BLaER1 treated with 17β-estradiol and CSF1 and Interleukin-3, amounts not matched to agents 10 nM and 100 nM (cell line): Measurements from ENCODE around the gene TRPM6.

Experiments
- H3K27ac ChIP-seq, 11 experiments: shearing (Covaris generic); formaldehyde crosslinking; 2 replicates each; pipeline ENCODE4 v1.8.1; 2022
- H3K27me3 ChIP-seq, 11 experiments: shearing (Covaris generic); formaldehyde crosslinking; 2 replicates each; pipeline ENCODE4 v1.8.1; 2022
- H3K36me3 ChIP-seq, 11 experiments: shearing (Covaris generic); formaldehyde crosslinking; 2 replicates each; pipeline ENCODE4 v1.8.1; 2022
- H3K4me1 ChIP-seq, 10 experiments: shearing (Covaris generic); formaldehyde crosslinking; 2 replicates each; pipeline ENCODE4 v1.8.1; 2022
- H3K4me2 ChIP-seq, 11 experiments: shearing (Covaris generic); formaldehyde crosslinking; 2 replicates each; pipeline ENCODE4 v1.8.1; 2022
- H3K4me3 ChIP-seq, 10 experiments: shearing (Covaris generic); formaldehyde crosslinking; 2 replicates each; pipeline ENCODE4 v1.8.1; 2022
- H3K9ac ChIP-seq, 11 experiments: shearing (Covaris generic); formaldehyde crosslinking; 2 replicates each; pipeline ENCODE4 v1.8.1; 2022
- H3K9me3 ChIP-seq, 11 experiments: shearing (Covaris generic); formaldehyde crosslinking; replicated peaks in 1 of 11; 2 replicates each; pipeline ENCODE4 v1.8.1; 2022
- H4K20me1 ChIP-seq, 11 experiments: shearing (Covaris generic); formaldehyde crosslinking; 2 replicates each; pipeline ENCODE4 v1.8.1; 2022
- Cebpa-rat ChIP-seq, 11 experiments: shearing (Covaris generic); IDR thresholded peaks; 2 replicates each; pipeline ENCODE4 v1.8.1; 2022

Gene TRPM6

GRCh38 chr9:74753650-74754049, 134.1 kb downstream of the TRPM6 start:
- Histone ChIP-seq H3K27me3 (no peaks in the 10 kb centered on the region), H3K36me3 (no peaks in the 10 kb centered on the region), H4K20me1 (no peaks in the 10 kb centered on the region), H3K4me3 (no peak overlapping the region), H3K4me2 (no peak overlapping the region), H3K9me3 (no peaks in the 10 kb centered on the region), H3K27ac (no peak overlapping the region), H3K9ac (no peak overlapping the region), H3K4me1 (no peaks in the 10 kb centered on the region)
- no peak for TF ChIP-seq Cebpa-rat (IDR thresholded peaks at IDR 0.05)

DNA sequence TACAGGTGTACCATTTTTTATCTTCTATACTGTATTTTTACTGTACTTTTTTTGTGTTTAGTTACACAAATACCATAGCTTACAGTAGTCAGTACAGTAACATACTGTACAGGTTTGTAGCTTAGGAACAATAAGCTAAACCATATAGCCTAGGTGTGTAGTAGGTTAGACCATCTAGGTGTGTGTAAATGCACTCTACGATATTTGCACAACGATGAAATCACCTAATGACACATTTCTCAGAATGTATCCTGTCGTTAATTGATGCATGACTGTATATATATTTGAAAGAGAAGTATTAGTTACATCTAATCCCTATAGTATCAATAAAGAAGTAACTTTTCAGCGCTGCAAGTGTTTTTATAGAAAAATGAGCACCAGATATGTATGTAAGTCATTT, 138.8 kb downstream of the TRPM6 start:
- no peak for TF ChIP-seq Cebpa-rat (IDR thresholded peaks at IDR 0.05)
- H3K4me1 ChIP-seq = no peaks in the 10 kb centered on the region
- no peaks in the 10 kb centered on the region for H3K9me3 ChIP-seq
- H3K4me3 ChIP-seq = no peak overlapping the region
- no peak overlapping the region for H3K9ac ChIP-seq
- no peaks in the 10 kb centered on the region for H4K20me1 ChIP-seq
- no peak overlapping the region for H3K4me2 ChIP-seq
- no peaks in the 10 kb centered on the region for H3K36me3 ChIP-seq
- H3K27ac ChIP-seq = no peak overlapping the region
- H3K27me3 ChIP-seq = no peaks in the 10 kb centered on the region

- Histone ChIP-seq H3K4me2 (no peak overlapping the region), H3K4me1 (no peaks in the 10 kb centered on the region), H3K36me3 (no peaks in the 10 kb centered on the region), H3K9ac (no peak overlapping the region), H3K27ac (no peak overlapping the region), H3K9me3 (no peaks in the 10 kb centered on the region), H3K4me3 (no peak overlapping the region), H3K27me3 (no peaks in the 10 kb centered on the region), H4K20me1 (no peaks in the 10 kb centered on the region)
- no peak for TF ChIP-seq Cebpa-rat (IDR thresholded peaks at IDR 0.05)
These were observed 144.7 kb downstream of the TRPM6 start for GRCh38 chr9:74742792-74743730.

DNA sequence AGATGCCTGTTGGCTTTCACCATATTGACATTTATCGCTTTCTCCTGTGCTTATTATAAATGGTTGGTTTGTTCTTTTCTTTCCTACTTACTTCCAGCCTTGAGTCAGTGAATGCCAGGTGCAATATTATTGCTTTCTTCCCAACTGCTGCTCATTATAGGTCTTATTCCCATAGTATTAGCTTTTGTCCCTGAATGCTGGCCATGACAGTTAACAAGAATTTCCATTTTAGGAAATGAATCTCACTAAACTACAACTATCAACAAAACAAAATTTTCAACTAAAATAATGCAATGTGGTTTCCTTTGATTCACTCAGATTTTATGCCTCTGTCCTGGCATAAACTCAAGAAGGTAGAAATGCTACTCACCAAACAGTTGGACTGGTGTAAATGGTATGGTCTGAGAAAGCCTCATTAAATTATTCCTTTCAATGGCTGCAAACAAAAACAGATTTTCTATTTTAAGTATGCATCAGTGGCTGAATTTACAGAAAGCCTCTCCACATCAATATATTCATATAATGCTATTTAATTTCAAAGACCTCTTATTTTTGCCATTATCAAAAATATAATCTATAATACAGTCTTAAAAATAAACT, 145.4 kb downstream of the TRPM6 start:
- no peak for TF ChIP-seq Cebpa-rat (IDR thresholded peaks at IDR 0.05)
- no peak overlapping the region for H3K4me2 ChIP-seq
- H3K4me1 ChIP-seq = no peaks in the 10 kb centered on the region

DNA sequence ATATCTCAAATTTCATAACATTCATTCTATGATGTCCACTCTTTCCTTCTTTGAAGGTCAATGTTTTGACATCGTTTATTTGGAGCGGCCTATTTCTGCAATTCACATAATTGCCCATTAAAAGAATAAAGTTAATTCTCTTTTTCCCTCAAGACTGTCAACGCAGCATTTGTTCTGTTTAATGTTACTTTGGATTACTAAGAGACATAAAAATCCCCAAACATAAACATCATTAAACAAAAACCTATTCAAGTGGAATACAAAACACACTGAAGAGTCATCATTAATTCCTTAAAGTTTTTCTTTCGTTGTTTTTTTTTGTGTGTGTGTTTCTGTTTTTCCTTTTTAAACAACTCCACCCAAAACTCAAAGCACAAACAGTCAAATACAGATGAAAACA, 151.1 kb downstream of the TRPM6 start:
- Histone ChIP-seq H3K4me3 (no peak overlapping the region), H3K36me3 (no peaks in the 10 kb centered on the region), H3K4me1 (no peaks in the 10 kb centered on the region), H4K20me1 (no peaks in the 10 kb centered on the region), H3K27ac (no peak overlapping the region), H3K9me3 (no peaks in the 10 kb centered on the region), H3K9ac (no peak overlapping the region), H3K4me2 (no peak overlapping the region), H3K27me3 (no peaks in the 10 kb centered on the region)
- TF ChIP-seq Cebpa-rat (IDR thresholded peaks at IDR 0.05) = no peak

More for the DNA sequence above, 145.4 kb downstream of the TRPM6 start:
- Histone ChIP-seq H3K4me3 (no peak overlapping the region), H3K27ac (no peak overlapping the region), H3K9me3 (no peaks in the 10 kb centered on the region), H3K36me3 (no peaks in the 10 kb centered on the region), H4K20me1 (no peaks in the 10 kb centered on the region), H3K9ac (no peak overlapping the region), H3K27me3 (no peaks in the 10 kb centered on the region)

DNA sequence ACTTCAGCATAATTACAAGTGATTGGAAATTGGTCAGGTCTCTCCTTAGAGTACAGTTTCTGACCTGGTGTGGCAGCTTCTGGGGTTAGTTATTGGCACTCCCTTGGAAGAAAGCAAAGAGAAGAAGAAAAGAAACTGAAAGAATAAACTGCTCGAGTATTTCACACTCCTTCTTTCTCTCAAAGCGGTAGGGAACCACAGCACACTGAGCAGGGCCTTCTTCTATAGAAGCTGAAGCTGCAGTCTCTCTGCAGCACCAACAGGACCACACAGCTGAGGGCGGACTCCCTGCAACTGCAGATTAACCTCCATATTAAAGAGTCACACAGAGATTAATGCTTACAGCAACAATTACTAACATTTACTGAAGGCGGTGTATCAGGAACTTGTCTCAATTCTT, 152.0 kb downstream of the TRPM6 start:
- H3K4me2 ChIP-seq = no peak overlapping the region
- H3K4me3 ChIP-seq = no peak overlapping the region
- H3K27ac ChIP-seq = no peak overlapping the region
- H3K36me3 ChIP-seq = no peaks in the 10 kb centered on the region
- no peaks in the 10 kb centered on the region for H3K9me3 ChIP-seq
- no peaks in the 10 kb centered on the region for H3K27me3 ChIP-seq
- no peaks in the 10 kb centered on the region for H4K20me1 ChIP-seq
- H3K9ac ChIP-seq = no peak overlapping the region
- no peaks in the 10 kb centered on the region for H3K4me1 ChIP-seq
- no peak for TF ChIP-seq Cebpa-rat (IDR thresholded peaks at IDR 0.05)

GRCh38 chr9:74729136-74729695, 158.5 kb downstream of the TRPM6 start:
- Histone ChIP-seq H3K9ac (no peak overlapping the region), H4K20me1 (no peaks in the 10 kb centered on the region), H3K4me3 (no peak overlapping the region), H3K4me1 (no peaks in the 10 kb centered on the region), H3K27me3 (no peaks in the 10 kb centered on the region), H3K9me3 (no peaks in the 10 kb centered on the region), H3K27ac (no peak overlapping the region), H3K4me2 (no peak overlapping the region), H3K36me3 (no peaks in the 10 kb centered on the region)
- TF ChIP-seq Cebpa-rat (IDR thresholded peaks at IDR 0.05) = no peak

GRCh38 chr9:74728176-74728575, 159.5 kb downstream of the TRPM6 start:
- Histone ChIP-seq H3K9me3 (no peaks in the 10 kb centered on the region), H3K27ac (no peak overlapping the region), H3K27me3 (no peaks in the 10 kb centered on the region), H4K20me1 (no peaks in the 10 kb centered on the region), H3K4me1 (no peaks in the 10 kb centered on the region), H3K9ac (no peak overlapping the region), H3K36me3 (no peaks in the 10 kb centered on the region), H3K4me3 (no peak overlapping the region), H3K4me2 (no peak overlapping the region)
- TF ChIP-seq Cebpa-rat (IDR thresholded peaks at IDR 0.05) = no peak

DNA sequence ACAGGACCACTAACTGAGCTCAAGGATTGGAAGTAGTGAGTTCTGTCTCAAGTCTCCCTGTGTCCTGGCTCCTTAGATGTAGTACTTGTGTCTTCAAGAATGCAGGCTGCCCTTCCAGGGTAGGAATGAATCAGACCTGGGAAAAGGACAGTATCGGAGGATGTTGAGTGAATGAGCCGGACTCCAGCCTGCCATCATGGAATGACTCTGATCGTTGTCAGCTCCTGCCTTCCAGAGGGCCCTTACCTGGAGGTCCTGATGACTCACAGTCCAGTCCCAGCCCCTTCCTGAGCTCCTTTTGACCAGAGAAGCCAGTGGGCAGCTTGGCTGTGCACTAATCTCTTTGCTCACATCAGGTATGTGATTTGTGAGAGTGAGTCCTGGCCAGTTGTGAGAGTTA, 161.1 kb downstream of the TRPM6 start:
- H3K9me3 ChIP-seq = no peaks in the 10 kb centered on the region
- TF ChIP-seq Cebpa-rat (IDR thresholded peaks at IDR 0.05) = no peak
- H4K20me1 ChIP-seq = no peaks in the 10 kb centered on the region
- no peak overlapping the region for H3K4me3 ChIP-seq
- H3K9ac ChIP-seq = no peak overlapping the region
- H3K27ac ChIP-seq = no peak overlapping the region
- H3K4me1 ChIP-seq = no peaks in the 10 kb centered on the region
- no peaks in the 10 kb centered on the region for H3K27me3 ChIP-seq
- H3K4me2 ChIP-seq = no peak overlapping the region
- no peaks in the 10 kb centered on the region for H3K36me3 ChIP-seq

DNA sequence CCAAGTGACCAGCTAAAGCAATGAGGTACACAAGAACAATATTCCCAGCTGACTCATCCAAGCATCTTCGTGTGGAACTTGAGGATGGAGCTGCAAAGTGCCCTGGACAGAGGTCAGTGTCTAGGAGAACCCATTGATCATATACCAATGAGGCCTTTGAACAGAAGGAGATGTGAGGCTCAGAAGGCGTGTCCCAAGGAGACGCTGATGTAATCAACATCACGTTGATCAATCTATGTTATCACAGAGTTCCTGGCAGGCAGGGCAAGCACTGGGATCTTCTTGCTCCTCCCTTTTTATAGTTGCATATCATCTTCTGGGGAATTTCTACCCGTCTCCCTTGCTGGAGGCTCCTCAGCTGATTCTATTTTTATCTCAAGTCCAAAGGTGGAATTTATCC, 163.4 kb downstream of the TRPM6 start:
- no peak overlapping the region for H3K4me2 ChIP-seq
- TF ChIP-seq Cebpa-rat (IDR thresholded peaks at IDR 0.05) = no peak
- H3K27ac ChIP-seq = no peak overlapping the region

More for the DNA sequence above, 163.4 kb downstream of the TRPM6 start:
- H3K27me3 ChIP-seq = no peaks in the 10 kb centered on the region
- H3K9me3 ChIP-seq = no peaks in the 10 kb centered on the region
- no peaks in the 10 kb centered on the region for H4K20me1 ChIP-seq
- no peaks in the 10 kb centered on the region for H3K36me3 ChIP-seq
- no peak overlapping the region for H3K4me3 ChIP-seq
- no peaks in the 10 kb centered on the region for H3K4me1 ChIP-seq
- H3K9ac ChIP-seq = no peak overlapping the region
